Esophagus muscularis mucosa (tissue), 3 donors: ENCODE results near the gene DNAJA1.

ENCODE experiments used
- CTCF ChIP-seq, 3 experiments: fragments of 200-600 bp in 2 of 3; fragments of 450-650 bp in 1 of 3; sonication (generic) in 2 of 3; IDR thresholded peaks; one replicate each; pipeline ENCODE4 v1.5.1; 2017 to 2019; ENCODE audit warnings: antibody characterized with exemption in 3 of 3, mild to moderate bottlenecking in 2 of 3, moderate library complexity in 1 of 3
- POLR2A ChIP-seq: fragments of 450-650 bp; IDR thresholded peaks from one replicate; pipeline ENCODE4 v1.6.1; 2017; ENCODE audit warnings: antibody characterized with exemption, moderate library complexity, mild to moderate bottlenecking, low read depth

DNA sequence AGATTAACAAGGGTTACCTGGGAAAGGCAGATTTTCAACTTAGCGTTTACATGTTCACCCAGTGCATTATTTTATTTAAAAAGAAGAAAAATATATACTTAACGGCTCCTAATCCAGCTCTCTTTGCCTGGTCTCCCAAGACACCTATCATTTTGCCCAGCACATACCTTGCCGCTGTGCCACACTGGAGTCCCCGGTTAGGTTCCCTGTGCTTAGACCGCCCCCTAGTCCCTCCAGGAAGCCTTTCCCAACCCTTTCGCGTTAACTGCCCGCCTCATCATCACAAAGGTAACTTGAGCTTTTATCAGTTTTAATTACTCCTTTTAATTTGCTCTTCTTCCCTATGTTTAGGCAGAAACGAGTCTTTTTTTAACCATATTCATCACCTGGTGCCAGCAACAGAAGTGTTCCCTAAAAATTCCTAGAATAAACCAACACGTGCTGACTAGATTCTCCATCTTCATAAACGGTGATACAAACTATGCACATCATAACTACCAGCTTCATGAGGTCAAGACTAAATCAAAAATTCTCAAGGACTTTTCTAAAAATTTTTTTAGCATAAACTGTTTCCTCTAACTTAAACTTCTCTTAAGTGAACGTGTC is 19.7 kb downstream of the DNAJA1 start:
- TF ChIP-seq CTCF (IDR thresholded peaks at IDR 0.05) (peak; percentile 12 to 20 (median 14)), POLR2A (no peak)
